Brain microvascular endothelial cell (primary cell): ENCODE results near the gene DEF6.

Experiments
- DNase-seq: peaks from one replicate; pipeline ENCODE4 v3.0.0-alpha.2; 2020
- H3K27ac ChIP-seq: fragments of 250-450 bp; sonication (Bioruptor Pico); 2 replicates; pipeline ENCODE4 v1.5.1; 2020; ENCODE audit warnings: mild to moderate bottlenecking, moderate library complexity
- H3K27me3 ChIP-seq: fragments of 250-450 bp; sonication (Bioruptor Pico); replicated peaks from 2 replicates; pipeline ENCODE4 v1.5.1; 2020; ENCODE audit warnings: mild to moderate bottlenecking
- H3K36me3 ChIP-seq: fragments of 250-450 bp; sonication (Bioruptor Pico); replicated peaks from 2 replicates; pipeline ENCODE4 v1.5.1; 2020; ENCODE audit warnings: mild to moderate bottlenecking
- H3K4me3 ChIP-seq: 2 replicates; pipeline ENCODE4 v1.5.1; 2011; ENCODE audit warnings: low read depth, mild to moderate bottlenecking, control low read depth, low read length, moderate library complexity
- CTCF ChIP-seq: IDR thresholded peaks from 2 replicates; pipeline ENCODE4 v1.5.1; 2011; ENCODE audit warnings: low read depth, mild to moderate bottlenecking, moderate library complexity, low read length, control low read depth, inconsistent platforms; ENCODE audit errors: missing control alignments
- in situ Hi-C: cut with HindIII; loops from 2 replicates; pipeline ENCODE4 v1.10.0; 2017; ENCODE audit warnings: low sequenced_read_pairs, low pct_ligation_motif_present

The DEF6 gene

GRCh38 chr6:35287671-35288396 is 9.8 kb upstream of the DEF6 start:
- no peak overlapping the region for H3K4me3 ChIP-seq
- in situ Hi-C loops = no loop called here
- H3K27ac ChIP-seq = no peak overlapping the region
- no peak for DNase-seq
- no peak for TF ChIP-seq CTCF
- H3K36me3 ChIP-seq = peaks cover 16% of the 10 kb centered on the region
- H3K27me3 ChIP-seq = no peaks in the 10 kb centered on the region

GRCh38 chr6:35288834-35289233 is 8.8 kb upstream of the DEF6 start:
- no peaks in the 10 kb centered on the region for H3K27me3 ChIP-seq
- TF ChIP-seq CTCF = no peak
- H3K36me3 ChIP-seq = peaks cover 16% of the 10 kb centered on the region
- in situ Hi-C loops = no loop called here
- H3K4me3 ChIP-seq = no peak overlapping the region
- DNase-seq = no peak
- H3K27ac ChIP-seq = no peak overlapping the region

GRCh38 chr6:35291491-35291890 is 6.1 kb upstream of the DEF6 start:
- in situ Hi-C loops = no loop called here
- H3K4me3 ChIP-seq = no peak overlapping the region
- H3K27ac ChIP-seq = no peak overlapping the region
- H3K36me3 ChIP-seq = peaks cover 17% of the 10 kb centered on the region
- no peak for DNase-seq
- no peak for TF ChIP-seq CTCF
- no peaks in the 10 kb centered on the region for H3K27me3 ChIP-seq

DNA sequence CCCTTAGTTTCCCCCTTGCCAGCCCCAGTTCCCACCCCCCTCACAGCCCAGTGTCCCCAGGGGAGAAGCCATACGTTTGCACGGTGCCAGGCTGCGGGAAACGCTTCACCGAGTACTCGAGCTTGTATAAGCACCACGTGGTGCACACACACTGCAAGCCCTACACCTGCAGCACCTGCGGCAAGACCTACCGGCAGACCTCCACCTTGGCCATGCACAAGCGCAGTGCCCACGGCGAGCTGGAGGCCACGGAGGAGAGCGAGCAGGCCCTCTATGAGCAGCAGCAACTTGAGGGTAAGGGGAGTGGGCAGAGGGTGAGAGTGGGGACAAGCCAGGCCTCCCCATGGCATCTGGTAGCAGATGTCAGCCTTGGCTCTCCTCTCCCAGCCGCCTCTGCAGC is 5.1 kb upstream of the DEF6 start:
- DNase-seq = no peak
- Histone ChIP-seq H3K27me3 (no peaks in the 10 kb centered on the region), H3K36me3 (peaks cover 16% of the 10 kb centered on the region), H3K4me3 (no peak overlapping the region), H3K27ac (no peak overlapping the region)
- TF ChIP-seq CTCF = no peak
- in situ Hi-C loops = no loop called here

- Histone ChIP-seq H3K27ac (no peak overlapping the region), H3K36me3 (peaks cover 9% of the 10 kb centered on the region), H3K27me3 (no peaks in the 10 kb centered on the region), H3K4me3 (no peak overlapping the region)
- in situ Hi-C loops = no loop called here
- DNase-seq = no peak
- no peak for TF ChIP-seq CTCF
These were observed 3.9 kb upstream of the DEF6 start for GRCh38 chr6:35293681-35294080.
